KMS-11 (cell line): ENCODE results near the gene USP3.

Experiments
- H2AFZ ChIP-seq: fragments of 200-600 bp; sonication (generic); 2 replicates; pipeline ENCODE4 v1.6.1; 2016; ENCODE audit warnings: antibody characterized with exemption, mixed run types, low read depth
- H3K27ac ChIP-seq: fragments of 200-600 bp; sonication (generic); 2 replicates; pipeline ENCODE4 v1.6.1; 2016; ENCODE audit warnings: mild to moderate bottlenecking, mixed run types
- H3K27me3 ChIP-seq: fragments of 200-600 bp; sonication (generic); 2 replicates; pipeline ENCODE4 v1.6.1; 2017; ENCODE audit warnings: mild to moderate bottlenecking, low read depth, mixed run types, moderate library complexity; ENCODE audit not compliant: insufficient read depth
- H3K36me3 ChIP-seq: fragments of 200-600 bp; sonication (generic); 2 replicates; pipeline ENCODE4 v1.6.1; 2017; ENCODE audit warnings: mild to moderate bottlenecking, mixed run types; ENCODE audit not compliant: insufficient read depth
- H3K4me1 ChIP-seq: fragments of 200-600 bp; sonication (generic); 2 replicates; pipeline ENCODE4 v1.6.1; 2016; ENCODE audit warnings: mild to moderate bottlenecking, low read depth, mixed run types; ENCODE audit not compliant: poor library complexity, severe bottlenecking
- H3K4me2 ChIP-seq: fragments of 200-600 bp; sonication (generic); 2 replicates; pipeline ENCODE4 v1.7.0; 2016; ENCODE audit warnings: mild to moderate bottlenecking, mixed run types
- H3K4me3 ChIP-seq: fragments of 200-600 bp; sonication (generic); IDR thresholded peaks from 2 replicates; pipeline ENCODE4 v1.6.1; 2017; ENCODE audit warnings: low read depth, low read length, mixed read lengths; ENCODE audit not compliant: insufficient read depth
- H3K79me2 ChIP-seq: fragments of 200-600 bp; sonication (generic); 2 replicates; pipeline ENCODE4 v1.6.1; 2016; ENCODE audit warnings: low read depth, mixed run types; ENCODE audit not compliant: insufficient read depth
- H3K9ac ChIP-seq: fragments of 200-600 bp; sonication (generic); 2 replicates; pipeline ENCODE4 v1.6.1; 2016; ENCODE audit warnings: mild to moderate bottlenecking, mixed run types
- H4K20me1 ChIP-seq: fragments of 200-600 bp; sonication (generic); 2 replicates; pipeline ENCODE4 v1.6.1; 2016; ENCODE audit warnings: mild to moderate bottlenecking, mixed run types; ENCODE audit not compliant: insufficient read depth
- TF ChIP-seq, protein P1 (sequence below): fragments of 200-600 bp; sonication (generic); conservative IDR thresholded peaks from 2 replicates; pipeline ENCODE4 v1.6.1; 2017; ENCODE audit warnings: low read depth, mild to moderate bottlenecking, antibody characterized with exemption, low read length, moderate library complexity, mixed read lengths

Gene USP3

DNA sequence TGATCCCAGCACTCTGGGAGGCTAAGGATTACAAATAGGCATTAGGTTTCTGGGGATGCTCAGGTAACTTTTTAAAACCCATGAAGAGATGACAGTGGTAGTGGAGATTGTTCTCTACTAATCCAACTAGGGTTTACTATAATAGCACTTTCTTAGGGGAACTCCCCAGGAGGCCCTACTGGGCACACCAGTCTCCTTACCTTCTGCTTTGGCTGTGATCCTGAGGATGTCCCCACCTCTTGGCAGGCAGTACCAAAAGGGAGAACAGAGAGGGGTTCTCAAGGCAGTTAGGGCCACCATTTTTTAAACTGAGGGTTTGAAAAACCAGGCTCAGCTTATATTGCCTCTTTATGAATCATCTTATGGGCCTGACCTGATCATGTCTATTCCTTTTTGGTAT is 77.8 kb downstream of the USP3 start:
- Histone ChIP-seq H4K20me1 (no peaks in the 10 kb centered on the region), H3K4me3 (no peak overlapping the region), H2AFZ (no peak overlapping the region), H3K36me3 (no peaks in the 10 kb centered on the region), H3K4me1 (no peaks in the 10 kb centered on the region), H3K27me3 (no peaks in the 10 kb centered on the region), H3K79me2 (no peaks in the 10 kb centered on the region), H3K4me2 (no peak overlapping the region), H3K27ac (no peak overlapping the region), H3K9ac (no peak overlapping the region)
- TF ChIP-seq, protein P1, sequence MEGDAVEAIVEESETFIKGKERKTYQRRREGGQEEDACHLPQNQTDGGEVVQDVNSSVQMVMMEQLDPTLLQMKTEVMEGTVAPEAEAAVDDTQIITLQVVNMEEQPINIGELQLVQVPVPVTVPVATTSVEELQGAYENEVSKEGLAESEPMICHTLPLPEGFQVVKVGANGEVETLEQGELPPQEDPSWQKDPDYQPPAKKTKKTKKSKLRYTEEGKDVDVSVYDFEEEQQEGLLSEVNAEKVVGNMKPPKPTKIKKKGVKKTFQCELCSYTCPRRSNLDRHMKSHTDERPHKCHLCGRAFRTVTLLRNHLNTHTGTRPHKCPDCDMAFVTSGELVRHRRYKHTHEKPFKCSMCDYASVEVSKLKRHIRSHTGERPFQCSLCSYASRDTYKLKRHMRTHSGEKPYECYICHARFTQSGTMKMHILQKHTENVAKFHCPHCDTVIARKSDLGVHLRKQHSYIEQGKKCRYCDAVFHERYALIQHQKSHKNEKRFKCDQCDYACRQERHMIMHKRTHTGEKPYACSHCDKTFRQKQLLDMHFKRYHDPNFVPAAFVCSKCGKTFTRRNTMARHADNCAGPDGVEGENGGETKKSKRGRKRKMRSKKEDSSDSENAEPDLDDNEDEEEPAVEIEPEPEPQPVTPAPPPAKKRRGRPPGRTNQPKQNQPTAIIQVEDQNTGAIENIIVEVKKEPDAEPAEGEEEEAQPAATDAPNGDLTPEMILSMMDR, result no peak

DNA sequence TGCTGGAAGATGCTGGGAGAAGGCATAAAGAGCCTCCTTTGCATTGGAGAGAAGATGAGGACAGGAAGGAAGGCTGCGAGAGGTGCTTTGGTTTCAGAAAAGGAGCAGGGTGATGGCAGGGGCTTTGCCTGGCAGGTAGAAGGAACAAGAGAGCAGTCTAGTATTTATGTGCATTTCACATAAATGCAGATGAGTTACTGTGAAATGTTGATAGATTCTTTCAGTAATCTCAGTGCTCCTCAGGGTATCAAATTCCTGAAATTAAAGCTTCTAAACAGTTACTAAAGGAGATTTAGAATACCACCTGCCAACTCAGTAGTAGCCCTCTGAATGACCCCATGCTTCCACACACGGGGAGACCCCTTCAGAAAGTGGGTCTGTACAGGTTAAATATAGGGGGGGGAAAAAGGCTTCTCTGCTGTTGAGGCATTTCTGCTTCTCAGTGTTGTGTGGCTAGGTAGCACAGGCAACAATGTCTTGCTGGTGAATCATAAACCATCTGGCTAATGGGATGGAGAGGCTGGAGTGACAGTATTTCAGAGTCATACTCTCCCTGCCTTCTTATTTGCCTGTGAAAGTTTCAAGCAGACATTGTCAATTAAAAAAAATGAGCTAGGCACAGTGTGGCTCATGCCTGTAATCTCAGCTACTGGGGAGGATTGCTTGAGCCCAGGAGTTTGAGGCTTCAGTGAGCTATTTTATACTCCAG is 78.5 kb downstream of the USP3 start:
- no peaks in the 10 kb centered on the region for H3K36me3 ChIP-seq

DNA sequence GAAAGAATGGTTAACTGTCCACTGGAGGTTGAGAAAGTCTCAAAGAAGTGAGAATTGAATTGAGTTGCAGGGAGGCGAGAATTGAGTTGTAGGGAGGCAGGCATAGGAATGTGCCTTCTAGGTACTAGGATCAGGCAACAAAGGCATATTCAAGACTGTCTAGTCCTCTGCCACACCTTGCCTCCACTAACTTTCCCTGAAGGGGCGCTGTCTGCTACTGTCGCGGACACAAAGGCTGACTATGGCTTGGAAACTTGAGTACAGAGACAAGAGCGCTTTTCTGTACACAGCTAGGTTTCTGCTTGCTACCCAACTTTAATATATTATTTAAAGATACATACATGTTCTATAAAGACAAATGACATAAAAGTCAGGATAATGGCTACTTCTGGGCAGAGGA is 82.4 kb downstream of the USP3 start:
- Histone ChIP-seq H3K9ac (no peak overlapping the region), H3K4me3 (no peak overlapping the region), H3K27me3 (no peaks in the 10 kb centered on the region), H3K27ac (no peak overlapping the region), H3K4me2 (no peak overlapping the region), H4K20me1 (no peaks in the 10 kb centered on the region), H2AFZ (no peak overlapping the region), H3K79me2 (no peaks in the 10 kb centered on the region), H3K36me3 (no peaks in the 10 kb centered on the region), H3K4me1 (no peaks in the 10 kb centered on the region)
- TF ChIP-seq, protein P1, result no peak

More for the DNA sequence above, 78.5 kb downstream of the USP3 start:
- Histone ChIP-seq H3K27me3 (no peaks in the 10 kb centered on the region), H3K27ac (no peak overlapping the region), H2AFZ (no peak overlapping the region), H3K4me1 (no peaks in the 10 kb centered on the region), H3K9ac (no peak overlapping the region), H4K20me1 (no peaks in the 10 kb centered on the region), H3K4me3 (no peak overlapping the region), H3K4me2 (no peak overlapping the region), H3K79me2 (no peaks in the 10 kb centered on the region)
- TF ChIP-seq, protein P1, result no peak

DNA sequence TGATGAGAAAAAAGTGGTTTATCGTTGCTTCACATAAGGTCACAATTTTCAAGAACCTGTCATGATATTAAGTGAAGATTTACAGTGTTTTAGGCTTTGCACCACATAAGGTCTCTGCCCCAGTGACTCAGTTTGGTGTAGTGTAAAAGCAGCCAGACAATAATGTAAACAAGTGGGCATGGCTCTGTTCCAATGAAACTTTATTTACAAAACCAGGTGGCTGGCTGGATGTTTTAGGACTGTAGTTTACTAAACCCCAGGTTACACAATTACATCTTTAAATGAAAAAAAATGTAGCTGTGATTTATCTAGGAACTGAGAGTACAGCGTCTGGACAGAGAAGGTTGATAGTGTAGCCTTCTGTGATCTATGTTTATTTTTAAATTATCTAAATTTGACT is 83.1 kb downstream of the USP3 start:
- TF ChIP-seq, protein P1, result no peak
- Histone ChIP-seq H3K79me2 (no peaks in the 10 kb centered on the region), H3K4me2 (no peak overlapping the region), H4K20me1 (no peaks in the 10 kb centered on the region), H3K4me1 (peaks cover 5% of the 10 kb centered on the region), H3K27ac (no peak overlapping the region), H3K27me3 (no peaks in the 10 kb centered on the region), H2AFZ (no peak overlapping the region), H3K4me3 (no peak overlapping the region), H3K36me3 (no peaks in the 10 kb centered on the region), H3K9ac (no peak overlapping the region)
